ENCODE results near the gene SMDT1. TPM values are rescaled to one million over a fixed set of nuclear protein-coding genes. Genes with fewer than 3 reads are reported as not detected.

The SMDT1 gene
- total and polyA plus RNA-seq, 9 of the 15 experiments (the other 6 are each of a cell fraction or from before 2014, with no cell fraction given) = 7.9 to 65.2 (median 14.3) TPM

- TF ChIP-seq ZBTB40 (IDR thresholded peaks at IDR 0.05) (no peak), ZBTB40 (CRISPR knock-in tag; IDR thresholded peaks at IDR 0.05) (no peak), MYNN (IDR thresholded peaks at IDR 0.05) (0 out of 2 replicates have a peak, but pooled peaks have one; percentile 49), MYNN (CRISPR knock-in tag; IDR thresholded peaks at IDR 0.05) (no peak), ETS1 (conservative IDR thresholded peaks at IDR 0.05; ENCODE audit: control insufficient read depth, low read depth, low read length) (no peak), SOX6 (IDR thresholded peaks at IDR 0.05) (0 out of 2 replicates have a peak, but pooled peaks have one; percentile 9), ZFPM2 (CRISPR knock-in tag; IDR thresholded peaks at IDR 0.05) (no peak), RBM22 (IDR thresholded peaks at IDR 0.05; ENCODE audit: low read depth, low read length, poor library complexity, severe bottlenecking) (no peak), ELF2 (CRISPR knock-in tag; IDR thresholded peaks at IDR 0.05) (no peak), ZNF232 (CRISPR knock-in tag; IDR thresholded peaks at IDR 0.05) (no peak), NRF1 (conservative IDR thresholded peaks at IDR 0.05 in 1 of 2, IDR thresholded peaks at IDR 0.05 in 1 of 2) (peak; percentile 85 to 87), STAT5A (IDR thresholded peaks at IDR 0.05; ENCODE audit: borderline replicate concordance, low read length) (no peak), MTA2 (IDR thresholded peaks at IDR 0.05; ENCODE audit: low read depth) (no peak), BRD4 (IDR thresholded peaks at IDR 0.05) (peak; percentile 65; the same call in 1 of the 2 replicates), THAP7 (CRISPR knock-in tag; IDR thresholded peaks at IDR 0.05) (no peak), ZNF263 (CRISPR knock-in tag; IDR thresholded peaks at IDR 0.05; ENCODE audit: borderline replicate concordance) (0 out of 2 replicates have a peak, but pooled peaks have one; percentile 40), ZNF12 (CRISPR knock-in tag; IDR thresholded peaks at IDR 0.05) (no peak), ZNF445 (CRISPR knock-in tag; IDR thresholded peaks at IDR 0.05; ENCODE audit: low read depth) (no peak)
Measured at GRCh38 chr22:42079319-42080251, at the start of gene SMDT1 (continued).

All from K562 (cell line).